ENCODE measurements around the gene ARNT2. TPM values are rescaled to one million over a fixed set of nuclear protein-coding genes. Genes with fewer than 3 reads are reported as not detected.
A peak's percentile ranks its signal among the peaks of the same experiment; 100 is the strongest.
"Not testable (repeated sequence)": the region's sequence is repeated elsewhere in the genome, so short reads cannot be mapped to it uniquely, and the experiment has no call there.

The ARNT2 gene
- total RNA-seq: under 1 TPM; 0.09 to 0.21 TPM

GRCh38 chr15:80404057-80404760 lies at the start of gene ARNT2:
Gene ARNT2 (plus strand): TSS chr15:80404382. CDS start chr15:80404516, 134 bp downstream.
- Mint-ChIP-seq H3K4me1 (no peaks in the 10 kb centered on the region), H3K27ac (no peak within 1 kb of the TSS), H3K4me3 (peak within 1 kb of the TSS; percentile 32), H3K36me3 (ENCODE audit: low read depth) (no peaks in the 10 kb centered on the region), H3K9me3 (no peaks in the 10 kb centered on the region), H3K27me3 (peaks cover 64% of the 10 kb centered on the region)
- ATAC-seq (replicated peaks): peak; percentile 18

- H3K27me3 Mint-ChIP-seq: peaks cover 17% of the 10 kb centered on the region
- no peak overlapping the region for H3K4me3 Mint-ChIP-seq
- ATAC-seq (replicated peaks): no peak
These were observed 37.1 kb upstream of the ARNT2 start for GRCh38 chr15:80367094-80367493.

GRCh38 chr15:80367661-80368060 lies 36.5 kb upstream of the ARNT2 start:
- Mint-ChIP-seq H3K4me3 (no peak overlapping the region), H3K4me1 (no peaks in the 10 kb centered on the region), H3K27me3 (peaks cover 15% of the 10 kb centered on the region), H3K9me3 (peaks cover 20% of the 10 kb centered on the region), H3K36me3 (ENCODE audit: low read depth) (no peaks in the 10 kb centered on the region), H3K27ac (no peak overlapping the region)
- no peak for ATAC-seq (replicated peaks)

More at GRCh38 chr15:80367094-80367493, 37.1 kb upstream of the ARNT2 start:
- no peaks in the 10 kb centered on the region for H3K4me1 Mint-ChIP-seq
- H3K9me3 Mint-ChIP-seq: peaks cover 20% of the 10 kb centered on the region
- H3K27ac Mint-ChIP-seq: no peak overlapping the region
- H3K36me3 Mint-ChIP-seq (ENCODE audit: low read depth): no peaks in the 10 kb centered on the region

GRCh38 chr15:80371924-80372323 lies 32.3 kb upstream of the ARNT2 start:
- no peak for ATAC-seq (replicated peaks)
- no peaks in the 10 kb centered on the region for H3K36me3 Mint-ChIP-seq (ENCODE audit: low read depth)
- no peak overlapping the region for H3K27ac Mint-ChIP-seq
- peaks cover 24% of the 10 kb centered on the region for H3K27me3 Mint-ChIP-seq
- no peak overlapping the region for H3K4me3 Mint-ChIP-seq
- no peaks in the 10 kb centered on the region for H3K4me1 Mint-ChIP-seq
- peaks cover 19% of the 10 kb centered on the region for H3K9me3 Mint-ChIP-seq

GRCh38 chr15:80374441-80374840 lies 29.7 kb upstream of the ARNT2 start:
- no peak for ATAC-seq (replicated peaks)
- Mint-ChIP-seq H3K27ac (no peak overlapping the region), H3K36me3 (ENCODE audit: low read depth) (no peaks in the 10 kb centered on the region), H3K27me3 (peaks cover 38% of the 10 kb centered on the region), H3K9me3 (peaks cover 3% of the 10 kb centered on the region), H3K4me3 (no peak overlapping the region), H3K4me1 (no peaks in the 10 kb centered on the region)

GRCh38 chr15:80375968-80376891 lies 28.0 kb upstream of the ARNT2 start:
- Mint-ChIP-seq H3K4me1 (no peaks in the 10 kb centered on the region), H3K27me3 (peaks cover 34% of the 10 kb centered on the region), H3K9me3 (peaks cover 3% of the 10 kb centered on the region), H3K4me3 (no peak overlapping the region), H3K27ac (no peak overlapping the region), H3K36me3 (ENCODE audit: low read depth) (no peaks in the 10 kb centered on the region)
- ATAC-seq (replicated peaks): no peak

- Mint-ChIP-seq H3K36me3 (ENCODE audit: low read depth) (no peaks in the 10 kb centered on the region), H3K4me3 (no peak overlapping the region), H3K9me3 (no peaks in the 10 kb centered on the region), H3K27me3 (peaks cover 32% of the 10 kb centered on the region), H3K27ac (no peak overlapping the region), H3K4me1 (no peaks in the 10 kb centered on the region)
- no peak for ATAC-seq (replicated peaks)
These were observed 24.5 kb upstream of the ARNT2 start for GRCh38 chr15:80379693-80380092.

- no peaks in the 10 kb centered on the region for H3K9me3 Mint-ChIP-seq
- no peaks in the 10 kb centered on the region for H3K36me3 Mint-ChIP-seq (ENCODE audit: low read depth)
- ATAC-seq (replicated peaks): no peak
- no peaks in the 10 kb centered on the region for H3K4me1 Mint-ChIP-seq
- peaks cover 32% of the 10 kb centered on the region for H3K27me3 Mint-ChIP-seq
- no peak overlapping the region for H3K27ac Mint-ChIP-seq
- H3K4me3 Mint-ChIP-seq: no peak overlapping the region
These were observed 24.0 kb upstream of the ARNT2 start for GRCh38 chr15:80380154-80380553.

- no peak for ATAC-seq (replicated peaks)
- H3K4me1 Mint-ChIP-seq: no peaks in the 10 kb centered on the region
- H3K27ac Mint-ChIP-seq: no peak overlapping the region
- H3K4me3 Mint-ChIP-seq: no peak overlapping the region
- H3K9me3 Mint-ChIP-seq: no peaks in the 10 kb centered on the region
- H3K27me3 Mint-ChIP-seq: peaks cover 34% of the 10 kb centered on the region
- no peaks in the 10 kb centered on the region for H3K36me3 Mint-ChIP-seq (ENCODE audit: low read depth)
These were observed 21.9 kb upstream of the ARNT2 start for GRCh38 chr15:80382285-80382684.

GRCh38 chr15:80384432-80384831 lies 19.8 kb upstream of the ARNT2 start:
- Mint-ChIP-seq H3K27ac (no peak overlapping the region), H3K9me3 (no peaks in the 10 kb centered on the region), H3K27me3 (peaks cover 20% of the 10 kb centered on the region), H3K4me1 (no peaks in the 10 kb centered on the region), H3K4me3 (no peak overlapping the region), H3K36me3 (ENCODE audit: low read depth) (no peaks in the 10 kb centered on the region)
- no peak for ATAC-seq (replicated peaks)

GRCh38 chr15:80386151-80386550 lies 18.0 kb upstream of the ARNT2 start:
- no peak for ATAC-seq (replicated peaks)
- H3K27ac Mint-ChIP-seq: no peak overlapping the region
- H3K36me3 Mint-ChIP-seq (ENCODE audit: low read depth): no peaks in the 10 kb centered on the region
- peaks cover 15% of the 10 kb centered on the region for H3K27me3 Mint-ChIP-seq
- no peaks in the 10 kb centered on the region for H3K4me1 Mint-ChIP-seq
- no peaks in the 10 kb centered on the region for H3K9me3 Mint-ChIP-seq
- H3K4me3 Mint-ChIP-seq: no peak overlapping the region

- ATAC-seq (replicated peaks): no peak
These were observed 15.9 kb upstream of the ARNT2 start for GRCh38 chr15:80388326-80388725.

GRCh38 chr15:80389370-80389769 lies 14.8 kb upstream of the ARNT2 start:
- peaks cover 9% of the 10 kb centered on the region for H3K27me3 Mint-ChIP-seq
- no peaks in the 10 kb centered on the region for H3K36me3 Mint-ChIP-seq (ENCODE audit: low read depth)
- H3K27ac Mint-ChIP-seq: no peak overlapping the region
- no peak for ATAC-seq (replicated peaks)
- no peaks in the 10 kb centered on the region for H3K9me3 Mint-ChIP-seq
- H3K4me3 Mint-ChIP-seq: no peak overlapping the region
- no peaks in the 10 kb centered on the region for H3K4me1 Mint-ChIP-seq

More at GRCh38 chr15:80388326-80388725, 15.9 kb upstream of the ARNT2 start:
- no peaks in the 10 kb centered on the region for H3K36me3 Mint-ChIP-seq (ENCODE audit: low read depth)
- no peak overlapping the region for H3K27ac Mint-ChIP-seq
- no peaks in the 10 kb centered on the region for H3K4me1 Mint-ChIP-seq
- peaks cover 9% of the 10 kb centered on the region for H3K27me3 Mint-ChIP-seq
- H3K4me3 Mint-ChIP-seq: no peak overlapping the region
- H3K9me3 Mint-ChIP-seq: no peaks in the 10 kb centered on the region

- ATAC-seq (replicated peaks); H3K4me3 Mint-ChIP-seq; H3K36me3 Mint-ChIP-seq (ENCODE audit: low read depth); H3K9me3 Mint-ChIP-seq; H3K4me1 Mint-ChIP-seq; H3K27ac Mint-ChIP-seq: not testable (repeated sequence)
- peaks cover 15% of the 10 kb centered on the region for H3K27me3 Mint-ChIP-seq
These were observed 13.2 kb upstream of the ARNT2 start for GRCh38 chr15:80390942-80391341.

GRCh38 chr15:80395616-80396015 lies 8.6 kb upstream of the ARNT2 start:
- H3K4me3 Mint-ChIP-seq: no peak overlapping the region
- H3K27ac Mint-ChIP-seq: no peak overlapping the region
- no peaks in the 10 kb centered on the region for H3K9me3 Mint-ChIP-seq
- H3K36me3 Mint-ChIP-seq (ENCODE audit: low read depth): no peaks in the 10 kb centered on the region
- no peaks in the 10 kb centered on the region for H3K4me1 Mint-ChIP-seq
- ATAC-seq (replicated peaks): no peak
- H3K27me3 Mint-ChIP-seq: peaks cover 45% of the 10 kb centered on the region
